ENCODE results near the gene RPS4Y1. TPM values are rescaled to one million over a fixed set of nuclear protein-coding genes. Genes with fewer than 3 reads are reported as not detected.
A peak's percentile ranks its signal among the peaks of the same experiment; 100 is the strongest.

Gene RPS4Y1
- total RNA-seq, 1 donor from 2014 or later = 255 TPM

GRCh38 chrY:2913066-2913815 lies 71.8 kb downstream of the RPS4Y1 start:
- Mint-ChIP-seq H3K27ac (ENCODE audit: unreplicated experiment) (no peak overlapping the region), H3K4me1 (ENCODE audit: unreplicated experiment) (no peaks in the 10 kb centered on the region), H3K4me3 (ENCODE audit: unreplicated experiment) (no peak overlapping the region), H3K36me3 (ENCODE audit: low read depth, unreplicated experiment) (no peaks in the 10 kb centered on the region), H3K9me3 (ENCODE audit: unreplicated experiment) (no peaks in the 10 kb centered on the region), H3K27me3 (ENCODE audit: unreplicated experiment) (no peaks in the 10 kb centered on the region)
- peak; percentile 18 for TF ChIP-seq CTCF (IDR thresholded peaks at IDR 0.05; ENCODE audit: unreplicated experiment)
- peak; percentile 5 for DNase-seq (ENCODE audit: low spot score)

Other genes starting within 250 kb of the RPS4Y1 start
- gene SRY, start 53.9 kb upstream of the RPS4Y1 start, total RNA-seq (ENCODE audit: unreplicated experiment) = 0.33 TPM
- 24.2 TPM for gene ZFY, start 93.8 kb downstream of the RPS4Y1 start, total RNA-seq (ENCODE audit: unreplicated experiment)